ENCODE measurements around the gene ENKD1. TPM values are rescaled to one million over a fixed set of nuclear protein-coding genes. Genes with fewer than 3 reads are reported as not detected.

Gene ENKD1
- total and polyA plus RNA-seq, 9 donors = 8.0 to 45.6 (median 21.7) TPM

GRCh38 chr16:67662653-67663010, 3.9 kb downstream of the ENKD1 start:
- intact Hi-C loops (cut with DNase I) = loop anchor here in 2 of 4 donors (5.0 to 10.0 kb wide), 3 partner anchors 138 to 435 kb away; partner anchors contain the start of genes CTRL (in 1 of the 2), PSMB10 (in 1 of the 2), RIPOR1 (in 1 of the 2) and TMEM208 (in 1 of the 2)
- H3K27me3 ChIP-seq = no peaks in the 10 kb centered on the region
- no peak overlapping the region for H3K27ac ChIP-seq
- H3K36me3 ChIP-seq = no peaks in the 10 kb centered on the region
- no peak overlapping the region for H3K4me3 ChIP-seq
- peaks cover 12% of the 10 kb centered on the region for H3K4me1 ChIP-seq (ENCODE audit: insufficient read depth)
- TF ChIP-seq POLR2A (IDR thresholded peaks at IDR 0.05) (no peak), CTCF (IDR thresholded peaks at IDR 0.05) (no peak), EP300 (IDR thresholded peaks at IDR 0.05) (no peak)
- no peak for DNase-seq
- no peaks in the 10 kb centered on the region for H3K9me3 ChIP-seq

- WGBS, 3 donors = 84 to 93% (median 87%) methylated on average over 34 of the region's 34 CpGs
- Histone ChIP-seq H3K36me3 (no peaks in the 10 kb centered on the region), H3K9me3 (no peaks in the 10 kb centered on the region), H3K4me1 (ENCODE audit: insufficient read depth) (peaks cover 8% of the 10 kb centered on the region), H3K27me3 (no peaks in the 10 kb centered on the region), H3K4me3 (no peak overlapping the region), H3K27ac (no peak overlapping the region)
- DNase-seq = peak in 2 of 5 donors; percentile 54 to 57
- intact Hi-C loops (cut with DNase I) = loop anchor here in 2 of 4 donors (5.0 to 10.0 kb wide), 3 partner anchors 137 to 435 kb away; partner anchors contain the start of genes CTRL (in 1 of the 2), PSMB10 (in 1 of the 2), RIPOR1 (in 1 of the 2) and TMEM208 (in 1 of the 2)
- TF ChIP-seq CTCF (IDR thresholded peaks at IDR 0.05) (no peak), EP300 (IDR thresholded peaks at IDR 0.05) (no peak), POLR2A (IDR thresholded peaks at IDR 0.05) (no peak)
Measured at GRCh38 chr16:67661886-67662652, 4.5 kb downstream of the ENKD1 start.

- intact Hi-C loops (cut with DNase I) = loop anchor here in 2 of 4 donors (5.0 to 10.0 kb wide), 3 partner anchors 136 to 434 kb away; partner anchors contain the start of genes CTRL (in 1 of the 2), PSMB10 (in 1 of the 2), RIPOR1 (in 1 of the 2) and TMEM208 (in 1 of the 2)
- H3K9me3 ChIP-seq = no peaks in the 10 kb centered on the region
- peak in 1 of 5 donors; percentile 61 for DNase-seq
- WGBS, 3 donors = 5 to 11% (median 7%) methylated on average over 24 to 39 of the region's 39 CpGs
- peaks cover 8% of the 10 kb centered on the region for H3K4me1 ChIP-seq (ENCODE audit: insufficient read depth)
- H3K4me3 ChIP-seq = peak overlapping the region; percentile 90
- no peaks in the 10 kb centered on the region for H3K36me3 ChIP-seq
- H3K27me3 ChIP-seq = no peaks in the 10 kb centered on the region
- TF ChIP-seq EP300 (IDR thresholded peaks at IDR 0.05) (no peak), CTCF (IDR thresholded peaks at IDR 0.05) (no peak), POLR2A (IDR thresholded peaks at IDR 0.05) (no peak)
- peak overlapping the region; percentile 31 to 88 for H3K27ac ChIP-seq
Measured at GRCh38 chr16:67661101-67661761, 5.3 kb downstream of the ENKD1 start.

- H3K4me3 ChIP-seq = peak within 1 kb of the TSS; percentile 90
- intact Hi-C loops (cut with DNase I) = loop anchor here in 2 of 4 donors (5.0 to 10.0 kb wide), 3 partner anchors 136 to 433 kb away; partner anchors contain the start of genes CTRL (in 1 of the 2), PSMB10 (in 1 of the 2), RIPOR1 (in 1 of the 2) and TMEM208 (in 1 of the 2)
- TF ChIP-seq EP300 (IDR thresholded peaks at IDR 0.05) = peak; percentile 81
- TF ChIP-seq POLR2A (IDR thresholded peaks at IDR 0.05) = no peak
- no peaks in the 10 kb centered on the region for H3K36me3 ChIP-seq
- H3K9me3 ChIP-seq = no peaks in the 10 kb centered on the region
- peak; percentile 94 to 97 (median 97) for DNase-seq
- H3K4me1 ChIP-seq (ENCODE audit: insufficient read depth) = peaks cover 5% of the 10 kb centered on the region
- no peaks in the 10 kb centered on the region for H3K27me3 ChIP-seq
- H3K27ac ChIP-seq = peak within 1 kb of the TSS; percentile 82 to 88
- WGBS, 3 donors = 0 to 1% (median 0%) methylated on average over 35 to 48 of the region's 48 CpGs
Measured at GRCh38 chr16:67660564-67661028, 6.0 kb downstream of the ENKD1 start, which contains the start of gene PARD6A. TSS of gene PARD6A (plus strand) at chr16:67660960. CDS start at chr16:67661039, 79 bp downstream.
